ENCODE data around the gene ARHGAP9.

DNA sequence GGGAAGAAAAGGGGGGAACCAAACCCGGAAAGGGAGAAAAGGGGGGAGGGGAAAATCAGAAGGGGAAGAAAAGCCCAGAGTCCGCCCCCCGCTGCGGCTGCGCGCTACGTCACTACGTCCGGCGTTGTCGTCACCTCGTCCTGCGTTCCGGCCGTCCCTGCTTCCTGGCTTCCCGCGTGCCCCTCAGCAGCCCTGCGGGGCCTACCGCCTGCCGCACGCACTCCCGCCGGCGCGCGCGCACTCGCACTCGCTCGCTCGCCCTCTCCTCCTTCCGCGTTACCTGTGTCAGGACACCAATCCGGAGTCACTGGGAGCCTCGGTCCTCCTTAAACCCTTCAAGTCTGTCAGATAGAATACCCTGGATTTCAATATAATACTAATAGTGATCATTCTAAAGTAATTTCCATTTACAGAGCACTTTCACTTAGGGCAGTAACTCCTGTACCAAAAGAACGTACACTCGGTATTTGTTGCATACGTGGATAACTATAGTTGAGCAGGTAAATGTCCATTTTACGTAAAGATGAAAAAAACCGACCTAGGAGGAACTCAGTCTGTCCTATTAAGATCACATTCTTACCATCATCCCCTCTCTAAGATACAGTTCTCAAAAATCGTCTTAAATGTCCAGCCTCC is 48.6 kb downstream of the ARHGAP9 start, which contains the start of gene R3HDM2:
- no peak for TF ChIP-seq SUZ12 (IDR thresholded peaks at IDR 0.05; ENCODE audit: extremely low read depth, insufficient read depth, insufficient read length)
- TF ChIP-seq ZNF274 (IDR thresholded peaks at IDR 0.05; ENCODE audit: low read depth, low read length) = no peak
- TF ChIP-seq YY1 (IDR thresholded peaks at IDR 0.05; ENCODE audit: insufficient read depth, insufficient read length) = no peak
